ENCODE results near the gene MED15.

GRCh38 chr22:20571531-20572007 lies 64.2 kb downstream of the MED15 start:
- TF ChIP-seq GATA3 (IDR thresholded peaks at IDR 0.05; ENCODE audit: low read depth, low read length) (no peak), GATA2 (IDR thresholded peaks at IDR 0.05; ENCODE audit: low read depth, low read length) (no peak)

All from SH-SY5Y (cell line).